DND-41 (cell line): ENCODE data around the gene TBC1D1.

Source experiments
- ATAC-seq: fragments of 200-7000 bp; cut with Tn5 transposase; 3 replicates; pipeline ENCODE4 v1.9.1; 2021; ENCODE audit warnings: low read depth; ENCODE audit not compliant: insufficient read depth
- DNase-seq: peaks from one replicate; pipeline ENCODE4 v3.0.0-alpha.2; 2020
- H2AFZ ChIP-seq: 2 replicates; pipeline ENCODE4 v1.6.0; 2012; ENCODE audit warnings: low read depth, low read length
- H3K27ac ChIP-seq: 2 replicates; pipeline ENCODE4 v1.5.1; 2012; ENCODE audit warnings: low read length, inconsistent platforms
- H3K27me3 ChIP-seq: fragments of 200-600 bp; sonication (generic); 2 replicates; pipeline ENCODE4 v1.6.0; 2012; ENCODE audit warnings: low read length, mild to moderate bottlenecking, inconsistent platforms; ENCODE audit not compliant: insufficient read depth, poor library complexity
- H3K36me3 ChIP-seq: 2 replicates; pipeline ENCODE4 v1.5.1; 2012; ENCODE audit warnings: low read length, inconsistent platforms; ENCODE audit not compliant: insufficient read depth
- H3K4me1 ChIP-seq: 2 replicates; pipeline ENCODE4 v1.5.1; 2012; ENCODE audit warnings: mild to moderate bottlenecking, low read length; ENCODE audit not compliant: insufficient read depth
- H3K4me2 ChIP-seq: 2 replicates; pipeline ENCODE4 v1.6.0; 2012; ENCODE audit warnings: mild to moderate bottlenecking, moderate library complexity, low read length, inconsistent platforms; ENCODE audit not compliant: insufficient read depth
- H3K4me3 ChIP-seq, 2 experiments: fragments of 200-600 bp in 1 of 2; shearing (Covaris generic) in 1 of 2; 2 replicates each; pipeline ENCODE4 v1.5.1; 2012 to 2016; ENCODE audit warnings: inconsistent platforms in 2 of 2, low read length in 2 of 2, mild to moderate bottlenecking in 2 of 2, low read depth in 1 of 2, moderate library complexity in 1 of 2
- H3K79me2 ChIP-seq: 2 replicates; pipeline ENCODE4 v1.6.0; 2012; ENCODE audit warnings: low read length, inconsistent platforms; ENCODE audit not compliant: insufficient read depth
- H3K9ac ChIP-seq: 2 replicates; pipeline ENCODE4 v1.6.0; 2012; ENCODE audit warnings: low read depth, mild to moderate bottlenecking, inconsistent platforms, low read length, moderate library complexity
- H3K9me3 ChIP-seq: 2 replicates; pipeline ENCODE4 v1.5.1; 2012; ENCODE audit warnings: low read length, moderate library complexity, mild to moderate bottlenecking, inconsistent platforms; ENCODE audit not compliant: insufficient read depth, severe bottlenecking
- H4K20me1 ChIP-seq: 2 replicates; pipeline ENCODE4 v1.6.0; 2012; ENCODE audit warnings: low read length; ENCODE audit not compliant: insufficient read depth
- CTCF ChIP-seq: IDR thresholded peaks from 2 replicates; pipeline ENCODE4 v1.5.1; 2012; ENCODE audit warnings: borderline replicate concordance, low read length, moderate library complexity, mild to moderate bottlenecking; ENCODE audit not compliant: poor library complexity, severe bottlenecking; ENCODE audit errors: extremely low read depth
- EZH2 ChIP-seq: IDR thresholded peaks from 3 replicates; pipeline ENCODE4 v1.6.1; 2012; ENCODE audit warnings: borderline replicate concordance, low read depth, mild to moderate bottlenecking, moderate library complexity, low read length, inconsistent platforms; ENCODE audit not compliant: severe bottlenecking

TBC1D1 gene

DNA sequence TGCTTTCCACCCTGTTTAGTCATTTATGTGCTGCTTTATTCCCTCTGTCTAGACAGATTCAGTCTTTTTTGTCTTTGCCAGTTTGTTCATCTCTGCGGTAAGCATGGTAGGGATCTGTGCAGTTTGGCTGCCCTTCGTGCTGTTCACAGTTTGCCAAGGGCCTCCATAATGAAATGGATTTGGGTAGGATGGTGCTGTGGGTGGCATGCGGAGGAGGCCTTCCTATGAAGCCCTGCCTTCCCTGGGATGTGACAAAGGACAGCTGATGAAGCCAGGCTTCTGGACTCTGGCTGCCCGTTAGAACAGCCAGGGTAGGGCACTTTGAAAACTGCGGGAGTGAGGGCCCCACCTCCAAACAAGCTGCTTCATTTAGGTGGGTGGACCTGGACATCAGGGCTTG lies 116.8 kb downstream of the TBC1D1 start:
- no peak overlapping the region for H3K27ac ChIP-seq
- peaks cover 44% of the 10 kb centered on the region for H3K79me2 ChIP-seq
- no peak overlapping the region for H2AFZ ChIP-seq
- H3K4me1 ChIP-seq: no peaks in the 10 kb centered on the region
- H3K9ac ChIP-seq: no peak overlapping the region
- peaks cover 33% of the 10 kb centered on the region for H4K20me1 ChIP-seq
- no peak overlapping the region for H3K4me2 ChIP-seq
- no peaks in the 10 kb centered on the region for H3K9me3 ChIP-seq
- H3K36me3 ChIP-seq: no peaks in the 10 kb centered on the region
- no peak overlapping the region for H3K4me3 ChIP-seq
- no peaks in the 10 kb centered on the region for H3K27me3 ChIP-seq
- DNase-seq (no peak), ATAC-seq (no peak)
- TF ChIP-seq EZH2 (no peak), CTCF (no peak)

GRCh38 chr4:38008571-38009021 lies 117.7 kb downstream of the TBC1D1 start:
- Histone ChIP-seq H3K4me2 (no peak overlapping the region), H3K79me2 (peaks cover 48% of the 10 kb centered on the region), H3K36me3 (no peaks in the 10 kb centered on the region), H2AFZ (no peak overlapping the region), H3K27ac (no peak overlapping the region), H4K20me1 (peaks cover 27% of the 10 kb centered on the region), H3K4me3 (no peak overlapping the region), H3K4me1 (no peaks in the 10 kb centered on the region), H3K27me3 (no peaks in the 10 kb centered on the region), H3K9ac (no peak overlapping the region), H3K9me3 (no peaks in the 10 kb centered on the region)
- DNase-seq (no peak), ATAC-seq (no peak)
- TF ChIP-seq CTCF (no peak), EZH2 (no peak)

DNA sequence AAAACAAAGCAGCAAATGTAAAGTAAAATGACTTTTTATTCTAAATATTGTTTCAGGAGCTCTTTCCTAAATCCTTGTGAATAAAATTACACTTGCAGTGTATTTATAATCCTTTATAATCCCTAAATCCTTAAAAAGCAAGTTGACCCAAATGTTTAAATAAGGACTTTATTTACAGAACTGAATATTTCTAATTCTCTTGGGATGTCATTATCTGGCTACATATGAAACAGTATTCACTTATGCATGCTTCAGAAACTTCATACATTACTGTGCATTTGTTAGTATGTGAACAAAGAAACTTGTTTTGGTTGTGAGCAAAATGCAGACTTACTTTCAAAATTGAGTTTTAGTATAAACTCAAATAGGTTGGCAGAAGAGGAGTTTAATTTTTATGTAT lies 118.5 kb downstream of the TBC1D1 start:
- Histone ChIP-seq H3K27ac (no peak overlapping the region), H3K4me3 (no peak overlapping the region), H3K4me2 (no peak overlapping the region), H3K36me3 (peaks cover 6% of the 10 kb centered on the region), H4K20me1 (peaks cover 29% of the 10 kb centered on the region), H3K9ac (no peak overlapping the region), H2AFZ (no peak overlapping the region), H3K9me3 (no peaks in the 10 kb centered on the region), H3K27me3 (no peaks in the 10 kb centered on the region), H3K4me1 (no peaks in the 10 kb centered on the region), H3K79me2 (peaks cover 49% of the 10 kb centered on the region)
- ATAC-seq: no peak
- no peak for TF ChIP-seq EZH2
- no peak for TF ChIP-seq CTCF
- no peak for DNase-seq

- H3K9ac ChIP-seq: no peak overlapping the region
- H3K4me3 ChIP-seq: no peak overlapping the region
- H3K27me3 ChIP-seq: no peaks in the 10 kb centered on the region
- peaks cover 11% of the 10 kb centered on the region for H3K36me3 ChIP-seq
- no peak overlapping the region for H2AFZ ChIP-seq
- H4K20me1 ChIP-seq: peaks cover 29% of the 10 kb centered on the region
- DNase-seq: no peak
- no peaks in the 10 kb centered on the region for H3K4me1 ChIP-seq
- H3K27ac ChIP-seq: no peak overlapping the region
- H3K9me3 ChIP-seq: no peaks in the 10 kb centered on the region
- TF ChIP-seq CTCF (no peak), EZH2 (no peak)
- H3K79me2 ChIP-seq: peaks cover 47% of the 10 kb centered on the region
- no peak overlapping the region for H3K4me2 ChIP-seq
- ATAC-seq: no peak
Measured at GRCh38 chr4:38009949-38010348, 119.1 kb downstream of the TBC1D1 start.
